Muscle layer of colon (tissue), 2 donors: Measurements from ENCODE around the gene CACNA2D4.
A peak's percentile ranks its signal among the peaks of the same experiment; 100 is the strongest.

ENCODE experiments used
- H3K27ac ChIP-seq: one replicate; pipeline ENCODE4 v1.7.0; 2013; ENCODE audit warnings: low read depth, mild to moderate bottlenecking, low read length, moderate library complexity
- H3K27me3 ChIP-seq, 2 donors: one replicate each; pipeline ENCODE4 v1.7.0; 2013; ENCODE audit warnings: low read length in 2 of 2, mild to moderate bottlenecking in 2 of 2; ENCODE audit not compliant: insufficient read depth in 2 of 2, control insufficient read depth in 1 of 2
- H3K36me3 ChIP-seq: one replicate; pipeline ENCODE4 v1.7.0; 2013; ENCODE audit warnings: mild to moderate bottlenecking, low read length; ENCODE audit not compliant: insufficient read depth
- H3K4me1 ChIP-seq: one replicate; pipeline ENCODE4 v1.7.0; 2013; ENCODE audit warnings: mild to moderate bottlenecking, low read length; ENCODE audit not compliant: insufficient read depth
- H3K4me3 ChIP-seq, 2 donors: one replicate each; pipeline ENCODE4 v1.7.0; 2013; ENCODE audit warnings: low read length in 2 of 2, low read depth in 1 of 2, mild to moderate bottlenecking in 1 of 2, moderate library complexity in 1 of 2
- H3K9ac ChIP-seq: one replicate; pipeline ENCODE4 v1.7.0; 2013; ENCODE audit warnings: low read length
- H3K9me3 ChIP-seq: one replicate; pipeline ENCODE4 v1.7.0; 2013; ENCODE audit warnings: mild to moderate bottlenecking, low read length
- donor health status: abdominal sarcoma.
- donor health status: Adenocarcinoma of cecum.

Gene CACNA2D4

DNA sequence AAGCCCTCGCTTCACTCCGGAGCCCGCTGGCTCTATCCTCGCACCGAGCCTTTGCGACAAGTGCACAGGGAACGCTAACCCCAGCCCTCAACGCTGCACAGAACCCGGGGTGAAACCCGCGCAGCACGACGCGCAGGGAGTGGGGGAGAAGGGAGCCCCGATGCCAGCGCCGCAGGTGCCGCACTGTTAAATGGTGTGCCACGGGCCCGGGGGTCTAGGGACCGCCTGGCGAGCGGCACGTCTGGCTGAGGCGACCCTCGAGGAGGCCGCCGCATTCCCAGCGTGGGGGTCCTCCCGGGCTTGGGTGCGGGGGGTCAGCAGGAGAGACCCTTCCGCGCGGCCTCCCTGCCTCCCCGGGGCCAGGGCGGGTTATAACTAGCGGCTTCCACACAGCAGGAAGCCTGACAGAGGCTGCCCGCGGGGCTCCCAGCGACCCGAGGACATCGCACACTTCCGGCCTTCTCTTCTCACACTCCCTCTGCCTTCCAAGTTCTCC, 121.9 kb downstream of the CACNA2D4 start:
- peaks cover 13% of the 10 kb centered on the region for H3K4me1 ChIP-seq
- no peaks in the 10 kb centered on the region for H3K9me3 ChIP-seq
- H3K4me3 ChIP-seq: peak overlapping the region; percentile 47 to 62
- no peaks in the 10 kb centered on the region for H3K27me3 ChIP-seq
- no peaks in the 10 kb centered on the region for H3K36me3 ChIP-seq
- H3K9ac ChIP-seq: peak overlapping the region; percentile 49
- H3K27ac ChIP-seq: peak overlapping the region; percentile 90

DNA sequence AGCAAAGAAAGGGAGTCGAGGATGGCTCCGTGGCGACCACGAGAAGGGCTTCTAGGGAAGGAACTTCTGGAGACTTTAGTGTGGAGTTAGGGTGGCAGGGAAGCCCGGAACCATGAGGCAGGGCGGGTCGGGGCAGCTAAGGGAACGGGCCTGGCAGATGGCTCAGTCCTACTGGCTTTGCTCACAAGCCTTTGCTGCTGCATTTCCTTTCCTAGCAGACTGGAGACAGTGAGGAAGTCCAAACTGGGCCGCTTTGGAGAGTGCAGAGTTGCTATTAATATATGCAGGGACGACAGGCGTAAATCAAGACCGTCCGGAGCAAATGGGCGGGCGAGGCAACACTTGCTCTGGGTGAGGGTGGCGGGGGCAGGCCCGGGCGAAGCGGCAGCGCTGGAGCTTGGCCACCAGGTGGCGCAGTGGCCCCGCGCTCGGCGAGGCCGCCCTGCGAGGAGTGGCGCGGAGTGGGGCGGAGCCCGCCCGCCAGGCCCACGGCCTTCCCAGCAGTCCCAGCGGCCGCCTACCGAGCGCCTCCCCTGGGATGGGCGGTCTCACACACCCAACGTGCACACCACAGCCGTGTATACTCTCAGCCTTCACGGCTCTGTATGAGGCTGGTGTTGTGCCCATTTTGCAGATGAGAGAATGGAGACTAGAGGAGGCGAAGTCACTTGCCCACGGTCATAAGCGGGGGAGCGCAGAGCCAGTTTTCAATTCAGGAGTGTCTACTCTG, 122.5 kb downstream of the CACNA2D4 start:
- Histone ChIP-seq H3K4me1 (peaks cover 13% of the 10 kb centered on the region), H3K27me3 (no peaks in the 10 kb centered on the region), H3K9ac (peak overlapping the region; percentile 49), H3K36me3 (no peaks in the 10 kb centered on the region), H3K4me3 (peak overlapping the region; percentile 47 to 62), H3K27ac (peak overlapping the region; percentile 90), H3K9me3 (no peaks in the 10 kb centered on the region)

DNA sequence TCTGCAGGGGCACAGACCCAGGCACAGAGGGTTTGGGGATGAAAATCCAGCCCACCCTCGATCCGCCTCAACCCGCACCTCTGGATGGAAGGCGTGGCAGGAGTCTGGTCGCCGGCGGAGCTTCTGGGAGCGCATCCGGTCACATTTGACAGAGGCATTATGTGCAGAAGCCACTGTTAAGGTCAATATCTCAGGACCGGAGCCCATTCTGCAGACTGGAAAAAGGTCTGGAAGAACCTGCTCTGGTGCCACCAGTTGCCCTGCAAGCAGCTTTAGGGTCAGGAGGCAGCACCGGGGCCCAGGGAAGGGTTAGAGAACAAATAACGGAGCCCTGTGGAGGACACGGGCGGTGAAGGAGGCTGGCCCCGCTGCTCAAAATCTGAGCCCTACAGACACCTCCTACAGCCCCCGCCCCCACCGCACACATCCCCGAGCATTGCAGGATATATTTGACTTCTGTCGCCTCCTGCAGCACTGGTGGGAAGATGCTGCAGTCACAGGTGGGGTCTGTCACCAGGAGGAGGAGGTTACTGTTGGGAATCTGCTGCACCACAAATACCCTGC, 123.1 kb downstream of the CACNA2D4 start:
- H3K36me3 ChIP-seq: no peaks in the 10 kb centered on the region
- no peaks in the 10 kb centered on the region for H3K27me3 ChIP-seq
- H3K9me3 ChIP-seq: no peaks in the 10 kb centered on the region
- H3K4me1 ChIP-seq: peaks cover 13% of the 10 kb centered on the region
- H3K4me3 ChIP-seq: peak overlapping the region; percentile 30 to 31
- no peak overlapping the region for H3K9ac ChIP-seq
- peak overlapping the region; percentile 38 for H3K27ac ChIP-seq

DNA sequence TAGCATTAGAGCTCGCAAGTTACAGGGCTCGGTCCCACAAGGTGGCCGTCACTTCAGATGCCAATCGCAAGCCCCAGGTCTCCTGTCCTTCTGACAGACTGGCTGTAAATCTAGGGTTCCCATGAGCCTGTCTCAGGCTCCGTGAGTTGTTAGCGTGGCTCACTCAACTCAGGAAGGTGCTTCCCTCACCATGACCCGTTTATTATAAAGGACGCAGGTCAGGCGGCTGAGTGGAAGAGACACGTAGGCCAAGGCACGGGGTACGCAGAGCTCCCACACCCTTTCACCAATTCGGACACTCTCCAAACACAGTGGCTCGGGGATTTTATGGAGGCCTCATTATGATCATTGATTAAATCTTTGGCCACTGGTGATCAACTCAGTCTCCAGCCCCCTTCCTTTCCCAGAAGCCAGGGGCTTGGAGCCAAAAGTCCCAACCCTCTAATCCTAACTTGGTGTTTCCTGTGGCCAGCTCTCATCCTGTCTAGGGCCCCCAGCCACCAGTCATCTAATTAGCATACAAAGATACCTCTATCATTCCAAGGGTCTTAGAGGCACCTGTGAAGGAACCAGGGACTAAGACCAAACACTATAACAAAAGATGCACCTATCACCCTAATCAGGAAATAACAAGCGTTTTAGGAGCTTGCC, 123.9 kb downstream of the CACNA2D4 start:
- Histone ChIP-seq H3K27me3 (no peaks in the 10 kb centered on the region), H3K4me1 (peaks cover 13% of the 10 kb centered on the region), H3K36me3 (no peaks in the 10 kb centered on the region), H3K27ac (no peak overlapping the region), H3K4me3 (no peak overlapping the region), H3K9ac (no peak overlapping the region), H3K9me3 (no peaks in the 10 kb centered on the region)

DNA sequence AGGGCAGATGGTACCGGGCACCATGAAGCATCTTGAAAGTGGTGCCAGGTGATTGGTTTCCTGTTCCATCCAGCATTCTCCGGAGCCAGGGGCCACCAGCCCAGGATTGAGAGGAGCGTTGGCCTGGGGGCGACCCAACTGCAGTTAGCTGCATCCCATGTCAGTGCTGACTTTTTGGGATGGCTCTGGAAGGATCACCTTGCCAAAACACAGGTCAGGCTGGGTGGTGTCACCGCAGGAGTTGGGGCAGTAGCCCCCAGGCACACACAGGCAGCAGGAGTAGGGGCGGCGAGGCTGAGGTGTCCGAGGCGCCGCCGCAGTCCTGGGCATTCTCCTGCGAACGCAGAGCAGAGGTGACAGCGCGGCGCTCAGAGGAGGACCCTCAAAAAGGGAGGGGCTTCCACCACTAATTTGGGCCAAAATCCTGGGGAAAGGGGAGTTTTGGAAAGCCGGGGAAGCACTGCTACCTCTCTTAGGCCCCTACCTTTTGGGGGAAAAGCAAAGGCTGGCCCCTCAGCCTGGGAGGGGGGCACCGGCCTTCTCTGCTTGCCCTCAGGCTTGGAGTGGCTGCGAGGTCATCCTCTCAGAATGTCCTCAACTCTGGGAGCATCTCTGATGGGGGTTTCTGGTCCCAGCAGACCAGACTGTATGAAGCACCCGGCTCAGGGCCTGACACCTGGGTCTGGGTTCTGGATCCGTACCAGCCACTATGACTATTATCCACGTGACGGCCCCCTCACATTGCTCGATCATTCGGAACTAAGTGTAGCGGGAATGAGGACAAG, 124.8 kb downstream of the CACNA2D4 start:
- H3K27ac ChIP-seq: no peak overlapping the region
- H3K36me3 ChIP-seq: no peaks in the 10 kb centered on the region
- H3K27me3 ChIP-seq: no peaks in the 10 kb centered on the region
- no peak overlapping the region for H3K9ac ChIP-seq
- no peak overlapping the region for H3K4me3 ChIP-seq
- H3K4me1 ChIP-seq: peaks cover 13% of the 10 kb centered on the region
- H3K9me3 ChIP-seq: no peaks in the 10 kb centered on the region

DNA sequence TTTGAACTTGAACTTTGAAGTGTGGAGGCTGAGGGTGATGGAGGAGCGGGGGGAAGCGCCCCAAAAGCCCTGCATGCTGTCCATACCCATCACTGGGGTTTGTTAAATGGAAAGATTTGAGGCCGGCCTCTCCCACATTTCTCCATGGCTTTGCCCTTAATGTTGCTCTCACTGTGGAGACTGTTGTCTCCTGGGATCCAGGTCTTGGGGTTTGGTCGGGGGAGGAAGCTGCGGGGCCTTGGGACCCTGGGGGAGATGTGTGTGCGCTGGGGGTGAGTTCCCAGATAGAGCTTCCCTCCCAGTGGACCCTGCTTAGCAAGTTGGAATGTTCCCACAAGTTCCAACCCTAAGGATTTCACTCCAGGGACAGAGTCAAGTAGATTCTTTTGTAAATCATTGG, 126.0 kb downstream of the CACNA2D4 start:
- no peaks in the 10 kb centered on the region for H3K36me3 ChIP-seq
- no peak overlapping the region for H3K27ac ChIP-seq
- H3K4me3 ChIP-seq: no peak overlapping the region
- no peaks in the 10 kb centered on the region for H3K27me3 ChIP-seq
- H3K4me1 ChIP-seq: peaks cover 13% of the 10 kb centered on the region
- H3K9me3 ChIP-seq: no peaks in the 10 kb centered on the region
- H3K9ac ChIP-seq: no peak overlapping the region

DNA sequence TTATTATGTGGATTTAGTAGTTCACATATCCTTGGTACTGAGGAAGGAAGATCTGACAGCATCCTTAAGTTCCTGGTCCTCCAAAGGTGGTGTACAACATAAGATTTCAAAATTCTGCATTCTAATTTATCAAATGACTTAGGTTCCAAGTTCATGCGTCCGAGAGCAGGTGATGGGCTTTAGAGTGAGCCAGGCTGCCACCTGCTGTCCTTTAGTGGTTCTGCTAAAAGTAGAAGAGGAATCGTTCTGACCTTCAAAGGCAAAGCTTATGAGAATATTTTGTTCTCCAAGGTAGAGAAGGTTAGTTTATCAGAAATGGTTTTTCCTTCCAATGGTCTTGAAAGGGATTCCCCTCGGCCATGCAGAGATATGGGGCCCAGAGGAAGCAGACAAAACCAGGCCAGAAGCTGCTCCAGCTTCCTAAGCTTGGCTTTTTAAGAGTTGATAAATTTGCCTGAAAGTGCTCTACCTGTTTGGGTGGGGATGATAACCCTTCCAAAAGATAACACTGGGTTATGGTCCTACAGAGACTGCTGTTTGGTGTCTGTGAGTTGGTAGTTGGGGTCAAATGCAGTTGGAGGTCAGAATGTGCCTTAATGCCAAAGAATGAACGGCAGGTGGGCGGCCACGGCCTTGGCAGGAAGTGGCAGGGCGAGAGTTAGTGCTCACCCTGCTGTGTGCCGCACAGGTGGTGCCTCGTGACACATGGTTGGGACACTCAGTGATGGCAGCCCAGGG, 127.2 kb downstream of the CACNA2D4 start:
- Histone ChIP-seq H3K9ac (no peak overlapping the region), H3K36me3 (no peaks in the 10 kb centered on the region), H3K4me1 (peaks cover 13% of the 10 kb centered on the region), H3K9me3 (no peaks in the 10 kb centered on the region), H3K27me3 (no peaks in the 10 kb centered on the region), H3K4me3 (no peak overlapping the region), H3K27ac (no peak overlapping the region)

DNA sequence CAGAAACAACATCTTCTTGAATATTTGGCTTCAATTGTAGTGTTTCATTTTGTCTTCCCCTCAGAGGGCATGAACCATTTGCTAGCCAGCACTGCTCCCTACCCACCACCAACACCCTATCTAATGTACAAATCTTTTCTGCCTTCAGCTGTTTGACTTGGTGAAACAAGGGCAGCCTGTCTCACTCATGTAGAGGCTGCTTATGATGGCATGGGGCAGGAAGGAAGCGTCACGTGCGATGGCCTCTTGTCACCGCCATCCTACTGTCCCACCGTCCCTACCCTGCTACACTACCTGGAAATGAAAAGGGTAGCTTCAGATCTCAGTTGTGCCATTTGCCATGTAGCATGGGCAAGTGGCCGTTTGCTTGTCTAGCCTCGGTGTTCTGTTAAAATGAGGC, 128.0 kb downstream of the CACNA2D4 start:
- H3K27me3 ChIP-seq: no peaks in the 10 kb centered on the region
- no peak overlapping the region for H3K27ac ChIP-seq
- H3K9ac ChIP-seq: no peak overlapping the region
- no peaks in the 10 kb centered on the region for H3K9me3 ChIP-seq
- H3K4me1 ChIP-seq: peaks cover 8% of the 10 kb centered on the region
- no peak overlapping the region for H3K4me3 ChIP-seq
- H3K36me3 ChIP-seq: peaks cover 6% of the 10 kb centered on the region

DNA sequence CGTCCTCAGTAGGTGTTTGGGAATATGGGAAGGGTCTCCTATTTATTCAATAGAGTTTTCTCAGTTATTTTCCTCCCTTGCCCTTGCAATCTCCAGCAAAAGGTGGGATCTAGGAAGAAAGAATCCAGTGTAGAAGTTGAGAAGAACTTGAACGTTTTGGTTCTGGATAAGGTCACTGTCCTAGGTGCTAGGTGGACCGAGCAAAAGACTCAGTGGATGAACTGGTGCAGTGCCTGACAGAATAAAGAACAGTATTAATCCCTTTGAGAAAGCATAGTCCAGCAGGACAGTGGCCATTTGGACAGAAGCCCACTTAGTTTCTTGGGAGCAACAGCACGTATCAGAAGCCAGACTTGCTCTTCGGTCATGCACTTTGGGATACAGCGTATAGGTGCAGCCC, 130.7 kb downstream of the CACNA2D4 start:
- Histone ChIP-seq H3K36me3 (peaks cover 18% of the 10 kb centered on the region), H3K27me3 (no peaks in the 10 kb centered on the region), H3K4me1 (no peaks in the 10 kb centered on the region), H3K9me3 (no peaks in the 10 kb centered on the region), H3K4me3 (no peak overlapping the region), H3K27ac (no peak overlapping the region), H3K9ac (no peak overlapping the region)

DNA sequence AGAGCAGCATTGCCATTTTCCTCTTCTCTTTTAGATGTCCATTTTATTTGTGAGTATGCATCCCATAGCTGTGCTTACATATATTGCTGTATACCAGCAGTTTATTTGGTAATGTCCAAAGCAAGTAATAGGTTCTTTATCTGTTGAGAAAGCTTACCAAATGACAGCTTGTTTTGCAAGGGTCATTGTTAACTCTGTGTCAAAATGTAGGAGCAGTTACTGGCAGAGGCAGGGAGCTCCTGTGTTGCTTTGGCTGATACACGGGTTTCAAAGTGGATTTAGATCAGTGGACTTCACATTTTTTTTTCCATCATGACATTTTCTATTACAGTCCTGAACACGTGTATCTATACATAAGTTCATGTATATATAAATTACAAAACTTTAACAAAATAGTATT, 136.2 kb downstream of the CACNA2D4 start:
- H3K9ac ChIP-seq: no peak overlapping the region
- H3K4me3 ChIP-seq: no peak overlapping the region
- peaks cover 37% of the 10 kb centered on the region for H3K36me3 ChIP-seq

DNA sequence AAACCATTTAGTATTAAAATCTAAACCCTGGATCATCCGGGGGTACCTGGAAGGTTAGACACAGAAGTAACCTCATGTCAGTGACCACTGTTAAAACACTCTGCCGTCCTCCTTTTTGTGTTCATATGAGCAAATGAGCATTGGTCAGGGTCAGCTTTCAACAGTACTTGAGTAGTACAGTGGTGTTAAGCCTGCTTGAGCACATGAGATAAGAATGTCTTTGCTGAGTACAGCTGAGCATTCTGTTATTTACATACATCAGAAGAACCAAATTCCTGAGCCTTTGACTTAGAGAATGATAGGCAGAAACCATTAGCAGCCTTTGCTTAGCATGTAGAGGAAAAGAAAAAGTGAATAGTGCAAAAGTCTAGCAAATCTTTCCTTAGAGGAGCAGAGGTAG, 136.7 kb downstream of the CACNA2D4 start:
- Histone ChIP-seq H3K27me3 (no peaks in the 10 kb centered on the region), H3K9ac (no peak overlapping the region), H3K9me3 (no peaks in the 10 kb centered on the region), H3K4me1 (peaks cover 7% of the 10 kb centered on the region), H3K36me3 (peaks cover 37% of the 10 kb centered on the region), H3K4me3 (no peak overlapping the region), H3K27ac (no peak overlapping the region)

More for the DNA sequence above, 136.2 kb downstream of the CACNA2D4 start:
- Histone ChIP-seq H3K9me3 (no peaks in the 10 kb centered on the region), H3K27me3 (no peaks in the 10 kb centered on the region), H3K4me1 (peaks cover 7% of the 10 kb centered on the region), H3K27ac (no peak overlapping the region)
